Body of pancreas (tissue), 4 donors: Measurements from ENCODE around the gene GSAP.

Experiments used
- CTCF ChIP-seq, 7 experiments: fragments of 450-650 bp in 4 of 7; fragments of 200-600 bp in 3 of 7; sonication (generic) in 3 of 7; IDR thresholded peaks; one replicate each; pipeline ENCODE4 v1.5.1; 2016 to 2019; ENCODE audit warnings: antibody characterized with exemption in 7 of 7
- POLR2A ChIP-seq, 3 donors: fragments of 450-650 bp; IDR thresholded peaks; one replicate each; pipeline ENCODE4 v1.6.1; 2016; ENCODE audit warnings: antibody characterized with exemption in 3 of 3, mild to moderate bottlenecking in 2 of 3

GRCh38 chr7:77401002-77401401, 15.1 kb downstream of the GSAP start:
- no peak for TF ChIP-seq CTCF (IDR thresholded peaks at IDR 0.05)
- TF ChIP-seq POLR2A (IDR thresholded peaks at IDR 0.05), result no peak
